ENCODE measurements around the gene FBXO40. TPM values are rescaled to one million over a fixed set of nuclear protein-coding genes. Genes with fewer than 3 reads are reported as not detected.

The FBXO40 gene
- total RNA-seq, 1 donor, result not detected

GRCh38 chr3:121654493-121655385, 61.6 kb downstream of the FBXO40 start:
- no peaks in the 10 kb centered on the region for H3K4me1 ChIP-seq (ENCODE audit: insufficient read depth, low read length)
- H3K27ac ChIP-seq (ENCODE audit: low read depth, low read length), result no peak overlapping the region
- H4K20me1 ChIP-seq (ENCODE audit: insufficient read depth, low read length), result no peaks in the 10 kb centered on the region
- no peak overlapping the region for H3K4me3 ChIP-seq (ENCODE audit: insufficient read depth, low read length)
- H3K9me3 ChIP-seq (ENCODE audit: low read depth, low read length), result no peaks in the 10 kb centered on the region
- H2AFZ ChIP-seq (ENCODE audit: low read length), result no peak overlapping the region
- no peak for DNase-seq (ENCODE audit: insufficient read length, low spot score, missing footprints)
- no peaks in the 10 kb centered on the region for H3K27me3 ChIP-seq (ENCODE audit: insufficient read depth, low read length)
- no peaks in the 10 kb centered on the region for H3K79me2 ChIP-seq (ENCODE audit: insufficient read depth, low read length)
- H3K4me2 ChIP-seq (ENCODE audit: insufficient read depth, low read length), result no peak overlapping the region
- no peaks in the 10 kb centered on the region for H3K36me3 ChIP-seq (ENCODE audit: insufficient read depth, low read length)
- no peak for TF ChIP-seq CTCF (IDR thresholded peaks at IDR 0.05; ENCODE audit: extremely low read depth, low read depth, low read length)

GRCh38 chr3:121658716-121659435, 65.7 kb downstream of the FBXO40 start:
- H2AFZ ChIP-seq (ENCODE audit: low read length), result no peak overlapping the region
- H3K4me3 ChIP-seq (ENCODE audit: insufficient read depth, low read length), result no peak overlapping the region
- H3K4me1 ChIP-seq (ENCODE audit: insufficient read depth, low read length), result no peaks in the 10 kb centered on the region
- H3K36me3 ChIP-seq (ENCODE audit: insufficient read depth, low read length), result peaks cover 11% of the 10 kb centered on the region
- no peak for DNase-seq (ENCODE audit: insufficient read length, low spot score, missing footprints)
- no peak for TF ChIP-seq CTCF (IDR thresholded peaks at IDR 0.05; ENCODE audit: extremely low read depth, low read depth, low read length)
- H3K9me3 ChIP-seq (ENCODE audit: low read depth, low read length), result no peaks in the 10 kb centered on the region
- no peaks in the 10 kb centered on the region for H3K79me2 ChIP-seq (ENCODE audit: insufficient read depth, low read length)
- H3K27me3 ChIP-seq (ENCODE audit: insufficient read depth, low read length), result no peaks in the 10 kb centered on the region
- no peaks in the 10 kb centered on the region for H4K20me1 ChIP-seq (ENCODE audit: insufficient read depth, low read length)
- no peak overlapping the region for H3K4me2 ChIP-seq (ENCODE audit: insufficient read depth, low read length)
- H3K27ac ChIP-seq (ENCODE audit: low read depth, low read length), result no peak overlapping the region

- Histone ChIP-seq H3K79me2 (ENCODE audit: insufficient read depth, low read length) (no peaks in the 10 kb centered on the region), H4K20me1 (ENCODE audit: insufficient read depth, low read length) (no peaks in the 10 kb centered on the region), H3K36me3 (ENCODE audit: insufficient read depth, low read length) (peaks cover 18% of the 10 kb centered on the region), H3K27ac (ENCODE audit: low read depth, low read length) (no peak overlapping the region), H3K4me2 (ENCODE audit: insufficient read depth, low read length) (peak overlapping the region; percentile 44), H2AFZ (ENCODE audit: low read length) (no peak overlapping the region), H3K4me3 (ENCODE audit: insufficient read depth, low read length) (no peak overlapping the region), H3K4me1 (ENCODE audit: insufficient read depth, low read length) (no peaks in the 10 kb centered on the region), H3K27me3 (ENCODE audit: insufficient read depth, low read length) (no peaks in the 10 kb centered on the region), H3K9me3 (ENCODE audit: low read depth, low read length) (no peaks in the 10 kb centered on the region)
- no peak for DNase-seq (ENCODE audit: insufficient read length, low spot score, missing footprints)
- no peak for TF ChIP-seq CTCF (IDR thresholded peaks at IDR 0.05; ENCODE audit: extremely low read depth, low read depth, low read length)
These were observed 66.4 kb downstream of the FBXO40 start for GRCh38 chr3:121659586-121659985.

All from osteoblast (primary cell).